ENCODE data around the gene GPR143. TPM values are rescaled to one million over a fixed set of nuclear protein-coding genes. Genes with fewer than 3 reads are reported as not detected.

GPR143 gene
- total and polyA plus RNA-seq, 10 of the 15 experiments (the other 5 are each of a cell fraction or from before 2014, with no cell fraction given): 0.05 to 0.31 (median 0.15) TPM; not detected in 5

- TF ChIP-seq MTA2 (IDR thresholded peaks at IDR 0.05; ENCODE audit: low read depth) (0 out of 2 replicates have a peak, but pooled peaks have one; percentile 28), ZNF622 (IDR thresholded peaks at IDR 0.05) (no peak), SMAD1 (IDR thresholded peaks at IDR 0.05; ENCODE audit: low read depth, partially characterized antibody) (no peak), BHLHE40 (IDR thresholded peaks at IDR 0.05; ENCODE audit: borderline replicate concordance in 1 of 2, low read depth in 2 of 2, low read length in 1 of 2) (no peak), BCL11A (IDR thresholded peaks at IDR 0.05; ENCODE audit: low read depth, low read length) (peak; percentile 45; the same call in 1 of the 2 replicates), CBFB (IDR thresholded peaks at IDR 0.05; ENCODE audit: low read depth) (no peak), PKNOX1 (IDR thresholded peaks at IDR 0.05) (peak; percentile 30; the same call in 1 of the 2 replicates), POU2F2 (IDR thresholded peaks at IDR 0.05; ENCODE audit: borderline replicate concordance, low read depth, low read length) (no peak), SPI1 (IDR thresholded peaks at IDR 0.05; ENCODE audit: borderline replicate concordance, insufficient read depth, low read depth, low read length) (peak; percentile 92)
Measured at GRCh38 chrX:9739130-9739529, 26.5 kb downstream of the GPR143 start (continued).

- DNase-seq (ENCODE audit: low read depth, low spot score) (no peak), ATAC-seq (no peak), FAIRE-seq (no peak)
- Histone ChIP-seq H3K36me3 (ENCODE audit: control insufficient read depth in 2 of 2, insufficient read depth in 2 of 2, low read length in 1 of 2) (no peaks in the 10 kb centered on the region), H3K27me3 (replicated peaks in 1 of 2; ENCODE audit: control insufficient read depth in 2 of 2, insufficient read depth in 2 of 2, low read length in 1 of 2) (no peaks in the 10 kb centered on the region), H3K4me3 (no peak overlapping the region), H2AFZ (ENCODE audit: control insufficient read depth, low read depth, low read length) (no peak overlapping the region), H3K79me2 (ENCODE audit: control insufficient read depth, insufficient read depth, low read length) (no peaks in the 10 kb centered on the region), H3K27ac (ENCODE audit: control insufficient read depth, insufficient read depth) (no peak overlapping the region), H3K9ac (ENCODE audit: control insufficient read depth, insufficient read depth, low read length) (no peak overlapping the region), H3K4me1 (ENCODE audit: control insufficient read depth, insufficient read depth, low read length) (no peaks in the 10 kb centered on the region), H4K20me1 (ENCODE audit: control insufficient read depth, insufficient read depth) (no peaks in the 10 kb centered on the region), H3K4me2 (ENCODE audit: control insufficient read depth, insufficient read depth) (no peak overlapping the region), H3K9me3 (replicated peaks; ENCODE audit: control insufficient read depth, insufficient read depth, low read length) (no peaks in the 10 kb centered on the region)
- ChIA-PET CTCF (no interaction called here), SMC1A (ENCODE audit: uncharacterized antibody, unreplicated experiment) (interaction anchor here (1.0 kb wide), 2 partner anchors 16 to 316 kb away, joined by 3 read pairs; no protein-coding TSS in a partner anchor), POLR2A (no interaction called here), RAD21 (ENCODE audit: unreplicated experiment) (interaction anchor here (0.9 kb wide), 1 partner anchor 22 kb away, joined by 3 read pairs; no protein-coding TSS in a partner anchor)
- WGBS (ENCODE audit: insufficient coverage, insufficient replicate concordance, low lambda C conversion rate, missing lambda C conversion rate): 16% methylated on average over 3 of the region's 3 CpGs
- no TSS peak for BruUV-seq (replicated peaks)
- in situ Hi-C loops (cut with MboI): no loop called here
- intact Hi-C loops (cut with micrococcal nuclease; ENCODE audit: unreplicated experiment): no loop called here
- TF ChIP-seq ZNF207 (IDR thresholded peaks at IDR 0.05; ENCODE audit: borderline replicate concordance): no peak
- TF ChIP-seq NR2C2 (IDR thresholded peaks at IDR 0.05; ENCODE audit: borderline replicate concordance, control insufficient read depth, insufficient read length, low read depth): no peak
- TF ChIP-seq BMI1 (IDR thresholded peaks at IDR 0.05; ENCODE audit: borderline replicate concordance): no peak
- no peak for TF ChIP-seq MEF2A (IDR thresholded peaks at IDR 0.05; ENCODE audit: insufficient read depth, low read depth, low read length)
- TF ChIP-seq NFYB (IDR thresholded peaks at IDR 0.05; ENCODE audit: insufficient read depth, low read depth, low read length): no peak
- TF ChIP-seq TAF1 (IDR thresholded peaks at IDR 0.05; ENCODE audit: borderline replicate concordance, low read depth, low read length): no peak
- TF ChIP-seq GATAD2B (conservative IDR thresholded peaks at IDR 0.05; ENCODE audit: low read depth): no peak
- no peak for TF ChIP-seq IKZF1 (conservative IDR thresholded peaks at IDR 0.05)
- no peak for TF ChIP-seq GABPA (IDR thresholded peaks at IDR 0.05; ENCODE audit: low read depth)
- no peak for TF ChIP-seq NRF1 (conservative IDR thresholded peaks at IDR 0.05; ENCODE audit: low read depth, low read length)
- TF ChIP-seq POLR2A (IDR thresholded peaks at IDR 0.05; ENCODE audit: low read depth, low read length): no peak
- no peak for TF ChIP-seq CBX5 (IDR thresholded peaks at IDR 0.05; ENCODE audit: low read depth)
- TF ChIP-seq HDAC6 (IDR thresholded peaks at IDR 0.05; ENCODE audit: unreplicated experiment): no peak
- TF ChIP-seq RCOR1 (conservative IDR thresholded peaks at IDR 0.05; ENCODE audit: low read depth, low read length): no peak
- TF ChIP-seq BCL11A (IDR thresholded peaks at IDR 0.05; ENCODE audit: low read depth, low read length): no peak
- no peak for TF ChIP-seq IKZF2 (IDR thresholded peaks at IDR 0.05)
- TF ChIP-seq RBBP5 (conservative IDR thresholded peaks at IDR 0.05): no peak
- TF ChIP-seq CHD2 (IDR thresholded peaks at IDR 0.05; ENCODE audit: borderline replicate concordance, low read depth, low read length): no peak
- TF ChIP-seq YBX1 (IDR thresholded peaks at IDR 0.05): no peak
Measured at GRCh38 chrX:9738151-9738550, 27.5 kb downstream of the GPR143 start.

Data from GM12878 (cell line).